ENCODE data around the gene C1QTNF1. TPM values are rescaled to one million over a fixed set of nuclear protein-coding genes. Genes with fewer than 3 reads are reported as not detected.

The C1QTNF1 gene
- total RNA-seq, 2 experiments from 2014 or later: not detected

GRCh38 chr17:79097226-79098055 is 73.5 kb downstream of the C1QTNF1 start:
- H3K9me3 ChIP-seq (ENCODE audit: low read length): no peaks in the 10 kb centered on the region
- DNase-seq (ENCODE audit: low spot score): no peak
- H3K9me2 ChIP-seq (ENCODE audit: insufficient read depth, low read length): no peaks in the 10 kb centered on the region
- no peak overlapping the region for H3K4me2 ChIP-seq (ENCODE audit: low read length)
- BruUV-seq (replicated peaks): no TSS peak
- no peak overlapping the region for H2AFZ ChIP-seq (ENCODE audit: low read length)
- intact Hi-C loops (cut with micrococcal nuclease; ENCODE audit: unreplicated experiment): no loop called here
- ChIA-PET POLR2A (no interaction called here), CTCF (ENCODE audit: unreplicated experiment) (no interaction called here)
- no peak overlapping the region for H3K27ac ChIP-seq (ENCODE audit: low read depth, low read length, poor library complexity, severe bottlenecking)
- H3K36me3 ChIP-seq (ENCODE audit: insufficient read depth, low read length): no peaks in the 10 kb centered on the region
- no peak overlapping the region for H3K4me3 ChIP-seq (ENCODE audit: low read depth, low read length, poor library complexity, severe bottlenecking)
- H3K79me2 ChIP-seq (ENCODE audit: insufficient read depth, low read depth, low read length): no peaks in the 10 kb centered on the region
- H3K4me1 ChIP-seq (ENCODE audit: insufficient read depth, low read length, poor library complexity, severe bottlenecking): no peaks in the 10 kb centered on the region
- TF ChIP-seq CTCF (conservative IDR thresholded peaks at IDR 0.05; ENCODE audit: low read length) (no peak), EZH2phosphoT487 (IDR thresholded peaks at IDR 0.05; ENCODE audit: borderline replicate concordance, low read depth, low read length) (no peak)
- H4K20me1 ChIP-seq (ENCODE audit: insufficient read depth, low read length): no peaks in the 10 kb centered on the region

- no TSS peak for BruUV-seq (replicated peaks)
- Histone ChIP-seq H3K4me2 (ENCODE audit: low read length) (no peak overlapping the region), H3K4me3 (ENCODE audit: low read depth, low read length, poor library complexity, severe bottlenecking) (no peak overlapping the region), H4K20me1 (ENCODE audit: insufficient read depth, low read length) (no peaks in the 10 kb centered on the region), H3K9me2 (ENCODE audit: insufficient read depth, low read length) (no peaks in the 10 kb centered on the region), H3K9me3 (ENCODE audit: low read length) (no peaks in the 10 kb centered on the region), H3K79me2 (ENCODE audit: insufficient read depth, low read depth, low read length) (no peaks in the 10 kb centered on the region), H3K27ac (ENCODE audit: low read depth, low read length, poor library complexity, severe bottlenecking) (no peak overlapping the region), H3K4me1 (ENCODE audit: insufficient read depth, low read length, poor library complexity, severe bottlenecking) (no peaks in the 10 kb centered on the region), H3K36me3 (ENCODE audit: insufficient read depth, low read length) (no peaks in the 10 kb centered on the region), H2AFZ (ENCODE audit: low read length) (no peak overlapping the region)
- DNase-seq (ENCODE audit: low spot score): no peak
- TF ChIP-seq CTCF (conservative IDR thresholded peaks at IDR 0.05; ENCODE audit: low read length): no peak
- no peak for TF ChIP-seq EZH2phosphoT487 (IDR thresholded peaks at IDR 0.05; ENCODE audit: borderline replicate concordance, low read depth, low read length)
- CTCF ChIA-PET (ENCODE audit: unreplicated experiment): no interaction called here
- POLR2A ChIA-PET: no interaction called here
- intact Hi-C loops (cut with micrococcal nuclease; ENCODE audit: unreplicated experiment): no loop called here
These were observed 74.4 kb downstream of the C1QTNF1 start for GRCh38 chr17:79098282-79098867.

Other genes with a start within 250 kb of the C1QTNF1 start
- gene CYTH1, start 241.9 kb upstream of the C1QTNF1 start, total RNA-seq (2014; rRNA removed; shearing (Covaris generic)): 73.0 and 88.1 TPM in 2 replicates
- gene CYTH1, start 241.9 kb upstream of the C1QTNF1 start, total RNA-seq (2022): 148 and 156 TPM in 2 replicates
- gene USP36, start 183.4 kb upstream of the C1QTNF1 start, total RNA-seq (2014; rRNA removed; shearing (Covaris generic)): 46.6 and 47.2 TPM in 2 replicates
- gene USP36, start 183.4 kb upstream of the C1QTNF1 start, total RNA-seq (2022): 113 and 144 TPM in 2 replicates
- not detected in 2 replicates for gene CEP295NL, start 121.0 kb upstream of the C1QTNF1 start, total RNA-seq (2014; rRNA removed; shearing (Covaris generic))
- gene CEP295NL, start 121.0 kb upstream of the C1QTNF1 start, total RNA-seq (2022): not detected in 2 replicates
- gene TIMP2, start 98.8 kb upstream of the C1QTNF1 start, total RNA-seq (2014; rRNA removed; shearing (Covaris generic)): 0.54 and 0.57 TPM in 2 replicates
- not detected in 2 replicates for gene TIMP2, start 98.8 kb upstream of the C1QTNF1 start, total RNA-seq (2022)
- 0.88 TPM in 1 of 2 replicates, not detected in the other for gene LGALS3BP, start 44.2 kb upstream of the C1QTNF1 start, total RNA-seq (2014; rRNA removed; shearing (Covaris generic))
- 1.3 and 1.7 TPM in 2 replicates for gene LGALS3BP, start 44.2 kb upstream of the C1QTNF1 start, total RNA-seq (2022)
- gene CANT1, start 14.4 kb upstream of the C1QTNF1 start, total RNA-seq (2014; rRNA removed; shearing (Covaris generic)): 36.3 and 37.2 TPM in 2 replicates
- 51.7 and 60.5 TPM in 2 replicates for gene CANT1, start 14.4 kb upstream of the C1QTNF1 start, total RNA-seq (2022)
- gene ENGASE, start 50.7 kb downstream of the C1QTNF1 start, total RNA-seq (2014; rRNA removed; shearing (Covaris generic)): 8.4 and 13.9 TPM in 2 replicates
- 31.4 and 35.1 TPM in 2 replicates for gene ENGASE, start 50.7 kb downstream of the C1QTNF1 start, total RNA-seq (2022)